Esophagus squamous epithelium (tissue), 5 donors: Measurements from ENCODE around the gene ZNF528. TPM values are rescaled to one million over a fixed set of nuclear protein-coding genes. Genes with fewer than 3 reads are reported as not detected.

Experiments
- DNase-seq: peaks from one replicate; lab custom pipeline; 2025; lab: John Stamatoyannopoulos, UW
- H3K27ac ChIP-seq, 4 donors: fragments of 200-600 bp; sonication (generic); one replicate each; pipeline ENCODE4 v1.5.1; 2016 to 2019; ENCODE audit warnings: mild to moderate bottlenecking in 1 of 4
- H3K27me3 ChIP-seq, 4 donors: fragments of 200-600 bp; sonication (generic); 1 replicate in 3 of 4; 2 replicates in 1 of 4; pipeline versions ENCODE4 v1.5.1 to v1.6.0; 2017 to 2021; ENCODE audit warnings: antibody characterized with exemption in 1 of 4
- H3K36me3 ChIP-seq, 3 donors: fragments of 200-600 bp; sonication (generic); one replicate each; pipeline ENCODE4 v1.5.1; 2016 to 2019
- H3K4me1 ChIP-seq, 3 donors: fragments of 200-600 bp; sonication (generic); one replicate each; pipeline ENCODE4 v1.5.1; 2017 to 2019
- H3K4me3 ChIP-seq, 4 donors: fragments of 200-600 bp; sonication (generic); 1 replicate in 3 of 4; 2 replicates in 1 of 4; pipeline ENCODE4 v1.5.1; 2016 to 2019; ENCODE audit warnings: mild to moderate bottlenecking in 2 of 4, moderate library complexity in 1 of 4
- H3K9me3 ChIP-seq, 3 donors: fragments of 200-600 bp; sonication (generic); one replicate each; pipeline ENCODE4 v1.5.1; 2016 to 2019
- POLR2A ChIP-seq, 4 donors: fragments of 450-650 bp; IDR thresholded peaks; one replicate each; pipeline ENCODE4 v1.6.1; 2017; ENCODE audit warnings: antibody characterized with exemption in 4 of 4, mild to moderate bottlenecking in 4 of 4, moderate library complexity in 3 of 4
- WGBS, 2 donors: methylation state at CpG; one replicate each; pipeline ENCODE4 v1.1.5; 2018; 5-methylcytosine and 5-hydroxymethylcytosine counted together
- intact Hi-C: fragments of 100-400 bp; cut with DNase I; formaldehyde crosslinking; loops from one replicate; pipeline ENCODE4 v1.15.0; 2022
- total RNA-seq, 4 donors: library from RNA; depleted of rRNA; stranded (reverse); fragments of >200 nt; gene quantifications; one replicate each; pipeline ENCODE4 v1.1.0, GENCODE V29; 2016
- TF ChIP-seq, protein P1 (sequence below), 6 experiments: fragments of 450-650 bp in 4 of 6; fragments of 200-600 bp in 2 of 6; sonication (generic) in 2 of 6; IDR thresholded peaks; one replicate each; pipeline ENCODE4 v1.5.1; 2016 to 2019; ENCODE audit warnings: antibody characterized with exemption in 6 of 6, mild to moderate bottlenecking in 4 of 6, moderate library complexity in 4 of 6
- donor health status: DM: yes; HTN: yes; CAD: no.

Gene ZNF528
- total RNA-seq, 4 donors from 2014 or later = 1.9 to 17.5 (median 6.3) TPM

DNA sequence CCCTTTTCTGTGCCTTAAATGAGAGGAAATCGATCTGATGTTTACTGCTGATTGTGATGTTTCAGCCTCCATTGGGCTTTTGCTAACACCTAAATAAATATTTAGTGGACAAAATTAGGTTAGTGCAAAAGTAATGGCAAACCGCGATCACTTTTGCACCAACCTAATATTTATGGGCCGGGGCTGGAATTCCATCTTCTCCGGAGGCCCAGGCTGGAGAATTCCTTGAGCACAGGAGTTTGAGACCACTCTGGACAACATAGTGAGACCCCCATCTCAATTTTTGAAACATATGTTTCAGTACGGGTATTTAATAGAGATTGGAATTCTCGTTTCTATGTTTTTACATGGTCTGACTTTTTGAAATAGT lies 27.3 kb upstream of the ZNF528 start:
- DNase-seq = no peak
- TF ChIP-seq, protein P1, sequence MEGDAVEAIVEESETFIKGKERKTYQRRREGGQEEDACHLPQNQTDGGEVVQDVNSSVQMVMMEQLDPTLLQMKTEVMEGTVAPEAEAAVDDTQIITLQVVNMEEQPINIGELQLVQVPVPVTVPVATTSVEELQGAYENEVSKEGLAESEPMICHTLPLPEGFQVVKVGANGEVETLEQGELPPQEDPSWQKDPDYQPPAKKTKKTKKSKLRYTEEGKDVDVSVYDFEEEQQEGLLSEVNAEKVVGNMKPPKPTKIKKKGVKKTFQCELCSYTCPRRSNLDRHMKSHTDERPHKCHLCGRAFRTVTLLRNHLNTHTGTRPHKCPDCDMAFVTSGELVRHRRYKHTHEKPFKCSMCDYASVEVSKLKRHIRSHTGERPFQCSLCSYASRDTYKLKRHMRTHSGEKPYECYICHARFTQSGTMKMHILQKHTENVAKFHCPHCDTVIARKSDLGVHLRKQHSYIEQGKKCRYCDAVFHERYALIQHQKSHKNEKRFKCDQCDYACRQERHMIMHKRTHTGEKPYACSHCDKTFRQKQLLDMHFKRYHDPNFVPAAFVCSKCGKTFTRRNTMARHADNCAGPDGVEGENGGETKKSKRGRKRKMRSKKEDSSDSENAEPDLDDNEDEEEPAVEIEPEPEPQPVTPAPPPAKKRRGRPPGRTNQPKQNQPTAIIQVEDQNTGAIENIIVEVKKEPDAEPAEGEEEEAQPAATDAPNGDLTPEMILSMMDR (IDR thresholded peaks at IDR 0.05) = no peak
- no peak for TF ChIP-seq POLR2A (IDR thresholded peaks at IDR 0.05)
- Histone ChIP-seq H3K27ac (peak overlapping the region; percentile 83 to 95 (median 90)), H3K4me3 (peak overlapping the region; percentile 43 to 74 (median 66)), H3K36me3 (peaks cover 0 to 53% (median 10%) of the 10 kb centered on the region in 3 donors), H3K4me1 (peaks cover 0 to 15% (median 3%) of the 10 kb centered on the region in 3 donors), H3K9me3 (peaks cover 0 to 77% (median 28%) of the 10 kb centered on the region in 3 donors), H3K27me3 (no peaks in the 10 kb centered on the region)
- intact Hi-C loops = no loop called here
- 36 to 45% methylated on average over 7 of the region's 7 CpGs for WGBS, 2 donors

DNA sequence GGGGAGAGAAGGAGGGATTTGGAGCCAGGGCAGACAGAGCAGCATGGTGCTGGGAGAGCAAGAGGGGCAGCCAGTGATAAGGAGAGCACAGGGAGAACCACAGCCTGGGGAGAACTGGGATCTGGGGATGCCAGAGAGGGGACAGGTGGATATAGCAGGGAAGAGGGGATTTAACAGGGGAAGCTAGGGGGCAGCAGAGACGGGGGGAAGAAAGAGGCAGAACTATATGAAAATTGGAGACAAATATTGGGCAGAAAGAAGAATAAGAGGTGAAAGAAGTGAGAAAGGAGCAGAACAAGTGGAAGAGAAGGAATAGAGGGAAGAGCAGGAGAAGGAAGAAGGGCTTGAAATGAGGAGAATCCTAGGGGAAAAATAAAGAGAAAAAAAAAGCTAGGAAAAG lies 6.5 kb upstream of the ZNF528 start:
- WGBS, 2 donors = 36 to 38% methylated on average over 1 of the region's 1 CpG
- intact Hi-C loops = no loop called here
- H3K27me3 ChIP-seq = no peaks in the 10 kb centered on the region
- no peak for DNase-seq
- TF ChIP-seq, protein P1 (IDR thresholded peaks at IDR 0.05) = no peak
- TF ChIP-seq POLR2A (IDR thresholded peaks at IDR 0.05) = no peak
- peaks cover 0 to 53% (median 5%) of the 10 kb centered on the region in 3 donors for H3K36me3 ChIP-seq
- H3K4me3 ChIP-seq = no peak overlapping the region
- no peaks in the 10 kb centered on the region for H3K4me1 ChIP-seq
- H3K27ac ChIP-seq = no peak overlapping the region
- H3K9me3 ChIP-seq = peaks cover 0 to 96% (median 47%) of the 10 kb centered on the region in 3 donors

DNA sequence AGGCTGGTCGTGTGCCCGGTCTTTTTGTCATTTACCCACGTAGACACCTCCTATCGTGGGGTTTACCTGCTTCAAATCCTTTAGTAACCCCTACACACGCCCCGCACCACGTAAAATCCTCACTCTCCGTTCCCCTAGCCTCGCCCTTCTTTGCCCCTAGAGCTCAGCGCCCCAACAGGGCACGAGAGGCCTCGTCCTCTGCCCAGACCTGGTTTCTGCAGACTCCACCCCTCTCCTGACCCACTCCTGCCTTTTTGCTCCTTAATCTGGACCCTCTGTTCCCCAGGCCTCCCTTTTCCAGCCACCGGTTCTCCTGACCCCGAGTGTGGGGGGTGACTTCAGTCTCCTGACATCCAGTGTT lies 412 bp downstream of the ZNF528 start:
- DNase-seq = no peak
- H3K4me1 ChIP-seq = peaks cover 7 to 22% (median 11%) of the 10 kb centered on the region in 3 donors
- H3K27me3 ChIP-seq = no peaks in the 10 kb centered on the region
- peak overlapping the region; percentile 62 to 78 (median 68) for H3K4me3 ChIP-seq
- TF ChIP-seq, protein P1 (IDR thresholded peaks at IDR 0.05) = no peak
- no peak for TF ChIP-seq POLR2A (IDR thresholded peaks at IDR 0.05)
- intact Hi-C loops = no loop called here
- peaks cover 0 to 46% (median 36%) of the 10 kb centered on the region in 3 donors for H3K9me3 ChIP-seq
- H3K36me3 ChIP-seq = peaks cover 0 to 64% (median 5%) of the 10 kb centered on the region in 3 donors
- peak overlapping the region; percentile 74 to 85 (median 80) for H3K27ac ChIP-seq
- WGBS, 2 donors = 2 to 19% methylated on average over 14 of the region's 14 CpGs

DNA sequence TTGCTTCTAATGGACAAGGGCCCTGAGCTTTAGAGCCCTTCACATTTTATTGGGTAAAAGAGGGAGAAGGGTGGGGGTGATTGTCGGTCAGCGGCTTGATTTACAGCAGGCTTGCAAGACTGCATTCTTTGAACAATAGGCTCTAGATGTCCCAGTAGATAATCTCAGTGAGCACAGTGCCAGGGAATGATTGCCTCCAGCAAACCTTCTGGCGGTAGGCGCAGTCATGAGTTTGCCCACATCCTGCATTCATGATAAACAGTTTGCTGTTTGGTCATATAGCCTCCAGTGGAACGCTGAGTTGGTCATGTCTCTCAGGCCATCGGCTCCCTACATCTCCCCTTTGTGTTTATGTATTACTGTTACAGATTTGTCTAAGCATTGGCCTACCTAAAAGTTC lies 12.6 kb downstream of the ZNF528 start:
- 96 to 98% methylated on average over 6 of the region's 6 CpGs for WGBS, 2 donors
- no peak for DNase-seq
- Histone ChIP-seq H3K36me3 (peaks cover 26 to 96% (median 41%) of the 10 kb centered on the region in 3 donors), H3K4me3 (peak overlapping the region in 1 of 4 donors; percentile 8), H3K27me3 (no peaks in the 10 kb centered on the region), H3K4me1 (no peaks in the 10 kb centered on the region), H3K9me3 (peaks cover 0 to 97% (median 71%) of the 10 kb centered on the region in 3 donors), H3K27ac (no peak overlapping the region)
- no peak for TF ChIP-seq POLR2A (IDR thresholded peaks at IDR 0.05)
- TF ChIP-seq, protein P1 (IDR thresholded peaks at IDR 0.05) = no peak
- intact Hi-C loops = no loop called here

DNA sequence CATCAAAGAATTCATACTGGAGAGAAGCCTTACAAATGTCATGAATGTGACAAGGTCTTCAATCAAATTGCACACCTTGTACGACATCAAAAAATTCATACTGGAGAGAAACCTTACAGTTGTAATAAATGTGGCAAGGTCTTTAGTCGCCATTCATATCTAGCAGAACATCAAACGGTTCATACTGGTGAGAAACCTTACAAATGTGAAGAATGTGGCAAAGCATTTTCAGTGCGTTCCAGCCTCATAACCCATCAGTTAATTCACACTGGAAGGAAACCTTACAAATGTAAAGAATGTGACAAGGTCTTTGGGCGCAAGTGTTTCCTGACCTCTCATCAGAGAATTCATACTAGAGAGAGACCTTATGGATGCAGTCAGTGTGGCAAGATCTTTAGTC lies 18.1 kb downstream of the ZNF528 start:
- Histone ChIP-seq H3K27me3 (no peaks in the 10 kb centered on the region), H3K36me3 (peaks cover 0 to 42% (median 6%) of the 10 kb centered on the region in 3 donors), H3K9me3 (peaks cover 0 to 100% (median 84%) of the 10 kb centered on the region in 3 donors), H3K4me1 (no peaks in the 10 kb centered on the region), H3K27ac (no peak overlapping the region), H3K4me3 (no peak overlapping the region)
- TF ChIP-seq POLR2A (IDR thresholded peaks at IDR 0.05) = no peak
- TF ChIP-seq, protein P1 (IDR thresholded peaks at IDR 0.05) = no peak
- no peak for DNase-seq
- WGBS, 2 donors = 89 to 90% methylated on average over 5 of the region's 5 CpGs
- intact Hi-C loops = no loop called here
